A549 (cell line): Measurements from ENCODE around the gene ZNF316. TPM values are rescaled to one million over a fixed set of nuclear protein-coding genes. Genes with fewer than 3 reads are reported as not detected.
"Not testable (repeated sequence)": the region's sequence is repeated elsewhere in the genome, so short reads cannot be mapped to it uniquely, and the experiment has no call there.

Source experiments
- ATAC-seq, 2 experiments: fragments of 200-7000 bp in 1 of 2; fragments of >200 bp in 1 of 2; cut with Nextera tagmentation in 1 of 2; cut with Tn5 transposase in 1 of 2; 3 replicates each; pipeline versions ENCODE4 v1.8.0 to v1.9.1; 2018 to 2020; ENCODE audit warnings: mild to moderate bottlenecking in 1 of 2, moderate library complexity in 1 of 2
- CTCF ChIA-PET: fragments of 300-600 bp; sonication (Branson Sonifier 250); formaldehyde crosslinking; extraction: SDS; loops from one replicate; lab custom pipeline; 2021; ENCODE audit warnings: antibody characterized with exemption, inconsistent platforms; lab: Yijun Ruan, JAX
- POLR2A ChIA-PET: fragments of 350-600 bp; formaldehyde crosslinking; extraction: SDS; loops from one replicate; lab custom pipeline; 2021; ENCODE audit warnings: antibody characterized with exemption, inconsistent platforms; lab: Yijun Ruan, JAX
- DNase-seq, 2 experiments: peaks; one replicate each; pipeline versions ENCODE4 v3.0.0 to v3.0.0-alpha.2; 2011 to 2016; ENCODE audit warnings: low read depth in 1 of 2, low spot score in 1 of 2
- FAIRE-seq: peaks from 2 replicates; lab custom pipeline; 2011; peaks lifted over from hg19 to GRCh38; lab: Jason Lieb, UNC
- H3K27ac ChIP-seq, 2 experiments: fragments of >200 bp; sonication (Bioruptor Twin); formaldehyde crosslinking; 3 replicates each; pipeline ENCODE4 v1.5.1; 2016 to 2017
- H3K4me1 ChIP-seq: fragments of >200 bp; sonication (Bioruptor Twin); formaldehyde crosslinking; 3 replicates; pipeline ENCODE4 v1.6.1; 2016
- H3K4me2 ChIP-seq: fragments of >200 bp; sonication (Bioruptor Twin); formaldehyde crosslinking; 3 replicates; pipeline ENCODE4 v1.6.1; 2016
- H3K4me3 ChIP-seq: fragments of >200 bp; sonication (Bioruptor Twin); formaldehyde crosslinking; 3 replicates; pipeline ENCODE4 v1.5.1; 2016
- H3K9me3 ChIP-seq: fragments of >200 bp; sonication (Bioruptor Twin); formaldehyde crosslinking; 3 replicates; pipeline ENCODE4 v1.6.1; 2016
- BHLHE40 ChIP-seq: IDR thresholded peaks from 2 replicates; pipeline ENCODE4 v1.6.1; 2012; ENCODE audit warnings: low read depth, low read length, inconsistent platforms
- CBX2 ChIP-seq: fragments of 200-600 bp; sonication (generic); IDR thresholded peaks from 2 replicates; pipeline ENCODE4 v1.6.1; 2016; ENCODE audit warnings: low read depth, mild to moderate bottlenecking, borderline replicate concordance
- CHD2 ChIP-seq: fragments of 150-350 bp; IDR thresholded peaks from 2 replicates; pipeline ENCODE4 v1.6.1; 2014; ENCODE audit warnings: low read length; ENCODE audit not compliant: partially characterized antibody
- EHMT2 ChIP-seq: fragments of 200-600 bp; sonication (generic); IDR thresholded peaks from 2 replicates; pipeline ENCODE4 v1.6.1; 2016; ENCODE audit warnings: antibody characterized with exemption, low read depth, mild to moderate bottlenecking, moderate library complexity
- ELK1 ChIP-seq: fragments of 150-350 bp; IDR thresholded peaks from 2 replicates; pipeline ENCODE4 v1.6.1; 2014; ENCODE audit warnings: low read depth, mild to moderate bottlenecking, low read length
- FOXS1 ChIP-seq: fragments of 250-450 bp; sonication (Bioruptor Pico); IDR thresholded peaks from 2 replicates; pipeline ENCODE4 v1.5.0; 2020; ENCODE audit warnings: mild to moderate bottlenecking, moderate library complexity
- HDAC2 ChIP-seq: fragments of 200-600 bp; sonication (generic); IDR thresholded peaks from 2 replicates; pipeline ENCODE4 v1.6.1; 2016
- HEYL ChIP-seq: fragments of 250-450 bp; sonication (Bioruptor Pico); IDR thresholded peaks from 2 replicates; pipeline ENCODE4 v1.8.0; 2021; ENCODE audit warnings: mild to moderate bottlenecking, moderate library complexity
- HOXB13 ChIP-seq: fragments of 250-450 bp; sonication (Bioruptor Pico); IDR thresholded peaks from 2 replicates; pipeline ENCODE4 v1.5.0; 2020; ENCODE audit warnings: low read depth, mild to moderate bottlenecking, moderate library complexity
- JUNB ChIP-seq: fragments of >200 bp; sonication (Bioruptor Twin); formaldehyde crosslinking; IDR thresholded peaks from 2 replicates; pipeline ENCODE4 v1.6.1; 2016
- KDM1A ChIP-seq: fragments of 200-600 bp; sonication (generic); IDR thresholded peaks from 2 replicates; pipeline ENCODE4 v1.6.1; 2016; ENCODE audit warnings: low read depth, mild to moderate bottlenecking
- KDM5A ChIP-seq: fragments of 200-600 bp; sonication (generic); IDR thresholded peaks from 2 replicates; pipeline ENCODE4 v1.6.1; 2016; ENCODE audit warnings: antibody characterized with exemption, mild to moderate bottlenecking
- MAX ChIP-seq: IDR thresholded peaks from 2 replicates; pipeline ENCODE4 v1.6.1; 2012
- NPAS2 ChIP-seq: fragments of 250-450 bp; sonication (Bioruptor Pico); IDR thresholded peaks from 2 replicates; pipeline ENCODE4 v1.8.0; 2022; ENCODE audit warnings: mild to moderate bottlenecking, moderate library complexity, borderline replicate concordance
- RAD21 ChIP-seq, 2 experiments: fragments of >200 bp in 1 of 2; sonication (Bioruptor Twin) in 1 of 2; formaldehyde crosslinking in 1 of 2; IDR thresholded peaks in 1 of 2; conservative IDR thresholded peaks in 1 of 2; 2 replicates in 1 of 2; 3 replicates in 1 of 2; pipeline ENCODE4 v1.6.1; 2012 to 2018; ENCODE audit warnings: inconsistent platforms in 1 of 2
- RCOR1 ChIP-seq: fragments of 150-350 bp; IDR thresholded peaks from 2 replicates; pipeline ENCODE4 v1.6.1; 2014; ENCODE audit warnings: antibody characterized with exemption, low read length, low read depth
- RFX5 ChIP-seq: fragments of 450-650 bp; IDR thresholded peaks from 2 replicates; pipeline ENCODE4 v1.7.1; 2014; ENCODE audit warnings: antibody characterized with exemption, mild to moderate bottlenecking, moderate library complexity
- RNF2 ChIP-seq: fragments of 200-600 bp; sonication (generic); IDR thresholded peaks from 2 replicates; pipeline ENCODE4 v1.6.1; 2016; ENCODE audit warnings: low read depth, mild to moderate bottlenecking, antibody characterized with exemption, moderate library complexity, borderline replicate concordance
- SREBF2 ChIP-seq: fragments of 450-650 bp; IDR thresholded peaks from 2 replicates; pipeline ENCODE4 v1.6.1; 2014; ENCODE audit warnings: mild to moderate bottlenecking, moderate library complexity
- USF2 ChIP-seq: fragments of 450-650 bp; IDR thresholded peaks from 2 replicates; pipeline ENCODE4 v1.6.1; 2014; ENCODE audit warnings: antibody characterized with exemption
- ZC3H11A ChIP-seq: fragments of 450-650 bp; IDR thresholded peaks from 2 replicates; pipeline ENCODE4 v1.6.1; 2014; ENCODE audit warnings: antibody characterized with exemption, mild to moderate bottlenecking
- ZSCAN20 ChIP-seq: fragments of 250-450 bp; sonication (Bioruptor Pico); IDR thresholded peaks from 2 replicates; pipeline ENCODE4 v1.8.0; 2022; ENCODE audit warnings: mild to moderate bottlenecking, moderate library complexity
- WGBS: methylation state at CpG from one replicate; pipeline ENCODE4 v1.1.6; 2017; ENCODE audit errors: missing lambda C conversion rate; 5-methylcytosine and 5-hydroxymethylcytosine counted together
- polyA plus RNA-seq, 4 experiments: library from polyadenylated mRNA; depleted of rRNA in 3 of 4; stranded (reverse); fragments of >200 nt; fragmentation: RNase III in 1 of 4; extraction: RNeasy Plus Mini Kit Qiagen cat#74134 plus additional on column Dnase treatment in 1 of 4; gene quantifications; 2 replicates in 3 of 4; 3 replicates in 1 of 4; pipeline ENCODE4 v1.2.3, GENCODE V29; 2011 to 2017
- TF ChIP-seq, protein P1 (sequence below): IDR thresholded peaks from 2 replicates; pipeline ENCODE4 v1.6.1; 2012; ENCODE audit warnings: low read depth, borderline replicate concordance

The ZNF316 gene
- polyA plus RNA-seq, 2 of the 4 experiments (the other 2 are of a cell fraction): 7.5 to 21.2 TPM

GRCh38 chr7:6631605-6632004 is 5.5 kb upstream of the ZNF316 start:
- no peak for DNase-seq
- Histone ChIP-seq H3K4me2 (no peak overlapping the region), H3K27ac (no peak overlapping the region), H3K4me1 (0 out of 3 replicates have a peak, but pooled peaks cover 5% of the 10 kb centered on the region), H3K4me3 (no peak overlapping the region), H3K9me3 (no peaks in the 10 kb centered on the region)
- 0 out of 6 replicates have a peak, but pooled peaks of 1 of the 2 experiments have one; percentile 35 for ATAC-seq
- no peak for FAIRE-seq
- ChIA-PET CTCF (interaction anchor here (1.1 kb wide), 1 partner anchor 20 kb away, joined by 3 read pairs; no protein-coding TSS in a partner anchor), POLR2A (no interaction called here)
- WGBS: 70% methylated on average over 7 of the region's 7 CpGs
- TF ChIP-seq CHD2 (no peak), HOXB13 (CRISPR knock-in tag) (no peak), RAD21 (conservative IDR thresholded peaks at IDR 0.05 in 1 of 2, IDR thresholded peaks at IDR 0.05 in 1 of 2) (no peak), RNF2 (no peak), ELK1 (no peak), KDM1A (no peak), CBX2 (no peak), NPAS2 (CRISPR knock-in tag) (no peak), USF2 (no peak)
- TF ChIP-seq, protein P1, sequence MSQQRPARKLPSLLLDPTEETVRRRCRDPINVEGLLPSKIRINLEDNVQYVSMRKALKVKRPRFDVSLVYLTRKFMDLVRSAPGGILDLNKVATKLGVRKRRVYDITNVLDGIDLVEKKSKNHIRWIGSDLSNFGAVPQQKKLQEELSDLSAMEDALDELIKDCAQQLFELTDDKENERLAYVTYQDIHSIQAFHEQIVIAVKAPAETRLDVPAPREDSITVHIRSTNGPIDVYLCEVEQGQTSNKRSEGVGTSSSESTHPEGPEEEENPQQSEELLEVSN: no peak

GRCh38 chr7:6634021-6634420 is 3.1 kb upstream of the ZNF316 start:
- POLR2A ChIA-PET: no interaction called here
- 87% methylated on average over 8 of the region's 8 CpGs for WGBS

GRCh38 chr7:6634971-6635370 is 2.1 kb upstream of the ZNF316 start:
- FAIRE-seq, DNase-seq, H3K4me2 ChIP-seq, ATAC-seq, H3K27ac ChIP-seq, H3K4me3 ChIP-seq, H3K9me3 ChIP-seq, POLR2A ChIA-PET: not testable (repeated sequence)
- CTCF ChIA-PET: interaction anchor here (0.9 to 1.3 kb wide), 2 partner anchors 9 to 76 kb away, joined by 3 read pairs; no protein-coding TSS in a partner anchor
- 93% methylated on average over 5 of the region's 5 CpGs for WGBS
- peaks cover 13% of the 10 kb centered on the region; the same call in 2 of the 3 replicates for H3K4me1 ChIP-seq

More at GRCh38 chr7:6634021-6634420, 3.1 kb upstream of the ZNF316 start:
- no peak for DNase-seq
- no peak for FAIRE-seq
- Histone ChIP-seq H3K9me3 (no peaks in the 10 kb centered on the region), H3K4me2 (no peak overlapping the region), H3K27ac (no peak overlapping the region), H3K4me1 (peaks cover 13% of the 10 kb centered on the region; the same call in 2 of the 3 replicates), H3K4me3 (no peak overlapping the region)
- no peak for ATAC-seq
- TF ChIP-seq JUNB (no peak), KDM5A (no peak), ELK1 (no peak), KDM1A (no peak), SREBF2 (no peak), RCOR1 (no peak), BHLHE40 (no peak), EHMT2 (no peak), HEYL (CRISPR knock-in tag) (no peak), RFX5 (no peak), ZSCAN20 (CRISPR knock-in tag) (no peak), ZC3H11A (no peak), MAX (no peak), HDAC2 (no peak), FOXS1 (CRISPR knock-in tag) (no peak)
- CTCF ChIA-PET: interaction anchor here (0.9 to 1.8 kb wide), 4 partner anchors 10 to 75 kb away, joined by 3 to 7 read pairs (median 4); partner anchors contain the start of gene INTS15
